HCT116 (cell line): ENCODE results near the gene GTPBP1. TPM values are rescaled to one million over a fixed set of nuclear protein-coding genes. Genes with fewer than 3 reads are reported as not detected.
A peak's percentile ranks its signal among the peaks of the same experiment; 100 is the strongest.

Experiments
- ATAC-seq: fragments of 200-7000 bp; cut with Tn5 transposase; 2 replicates; pipeline ENCODE4 v1.9.1; 2020; ENCODE audit warnings: mild to moderate bottlenecking, moderate library complexity
- BruUV-seq: library from RNA; stranded (reverse); fragments of 400-500 nt; replicated peaks from 2 replicates; lab custom pipeline; 2021; lab: Mats Ljungman, UMichigan
- CTCF ChIA-PET: fragments of 300-600 bp; sonication (Branson Sonifier 250); formaldehyde crosslinking; loops from one replicate; lab custom pipeline; 2021; ENCODE audit warnings: antibody characterized with exemption; lab: Charles Lee
- POLR2A ChIA-PET: fragments of 300-600, 350-600 bp; sonication (Branson Sonifier 250); formaldehyde crosslinking; loops from one replicate; lab custom pipeline; 2021; ENCODE audit warnings: antibody characterized with exemption; lab: Charles Lee
- RAD21 ChIA-PET, 2 experiments: fragments of 300-600 bp; sonication (Branson Sonifier 250); formaldehyde crosslinking; loops; one replicate each; lab custom pipeline; 2023; ENCODE audit warnings: low total read pairs in 2 of 2; ENCODE audit not compliant: uncharacterized antibody in 2 of 2, unreplicated experiment in 2 of 2, low non-redundant PET in 1 of 2; lab: Charles Lee
- DNase-seq: peaks from one replicate; pipeline ENCODE4 v3.0.0-alpha.2; 2010; ENCODE audit warnings: low read depth, low spot score
- H2AFZ ChIP-seq: fragments of 200-600 bp; shearing (Covaris generic), sonication (generic); 2 replicates; pipeline ENCODE4 v1.6.1; 2017; ENCODE audit warnings: low read depth, mixed run types, mixed read lengths, antibody characterized with exemption, low read length; ENCODE audit not compliant: poor library complexity, severe bottlenecking
- H3K27ac ChIP-seq: 2 replicates; pipeline ENCODE4 v1.5.1; 2012; ENCODE audit warnings: low read depth, low read length
- H3K27me3 ChIP-seq: fragments of 200-600 bp; sonication (generic); 2 replicates; pipeline ENCODE4 v1.6.1; 2016; ENCODE audit warnings: mixed run types, low read length, mixed read lengths; ENCODE audit not compliant: insufficient read depth
- H3K36me3 ChIP-seq, 2 experiments: fragments of 200-500 bp in 1 of 2; fragments of 200-600 bp in 1 of 2; sonication (Bioruptor generic) in 1 of 2; sonication (generic) in 1 of 2; 2 replicates each; pipeline versions ENCODE4 v1.5.1 to v1.6.1; 2014 to 2016; ENCODE audit warnings: low read length in 2 of 2, inconsistent platforms in 1 of 2, mixed read lengths in 1 of 2, mixed run types in 1 of 2; ENCODE audit not compliant: insufficient read depth in 2 of 2, control insufficient read depth in 1 of 2
- H3K4me1 ChIP-seq, 2 experiments: fragments of 200-600 bp in 1 of 2; sonication (generic) in 1 of 2; 2 replicates each; pipeline versions ENCODE4 v1.5.1 to v1.6.1; 2012 to 2017; ENCODE audit warnings: low read length in 2 of 2, inconsistent platforms in 1 of 2, mild to moderate bottlenecking in 1 of 2, mixed read lengths in 1 of 2, mixed run types in 1 of 2, moderate library complexity in 1 of 2; ENCODE audit not compliant: insufficient read depth in 2 of 2, control insufficient read depth in 1 of 2
- H3K4me2 ChIP-seq: fragments of 200-600 bp; sonication (generic); 2 replicates; pipeline ENCODE4 v1.6.1; 2017; ENCODE audit warnings: mixed run types, low read length, mixed read lengths
- H3K4me3 ChIP-seq, 2 experiments: fragments of 200-600 bp in 1 of 2; sonication (generic) in 1 of 2; replicated peaks in 1 of 2; 2 replicates each; pipeline ENCODE4 v1.5.1; 2011 to 2016; ENCODE audit warnings: low read length in 2 of 2, control low read depth in 1 of 2, low read depth in 1 of 2, mild to moderate bottlenecking in 1 of 2, mixed read lengths in 1 of 2, mixed run types in 1 of 2
- H3K79me2 ChIP-seq: fragments of 200-600 bp; sonication (generic); 2 replicates; pipeline ENCODE4 v1.6.1; 2017; ENCODE audit warnings: mild to moderate bottlenecking, mixed run types, low read length, moderate library complexity, mixed read lengths; ENCODE audit not compliant: insufficient read depth
- H3K9ac ChIP-seq: fragments of 200-600 bp; sonication (generic); 2 replicates; pipeline ENCODE4 v1.6.1; 2016; ENCODE audit warnings: low read length, mixed read lengths
- H3K9me2 ChIP-seq: fragments of 200-600 bp; sonication (generic), shearing (Covaris generic); 2 replicates; pipeline ENCODE4 v1.6.1; 2017; ENCODE audit warnings: mixed run types, mild to moderate bottlenecking, moderate library complexity; ENCODE audit not compliant: insufficient read depth
- H3K9me3 ChIP-seq, 2 experiments: fragments of 200-500 bp in 1 of 2; fragments of 200-600 bp in 1 of 2; sonication (Bioruptor generic) in 1 of 2; sonication (generic) in 1 of 2; 2 replicates each; pipeline ENCODE4 v1.6.1; 2014 to 2017; ENCODE audit warnings: low read length in 2 of 2, mixed read lengths in 2 of 2, inconsistent platforms in 1 of 2, low read depth in 1 of 2, mild to moderate bottlenecking in 1 of 2, mixed run types in 1 of 2, moderate library complexity in 1 of 2; ENCODE audit not compliant: control insufficient read depth in 1 of 2, insufficient read depth in 1 of 2
- H4K20me1 ChIP-seq: fragments of 200-600 bp; sonication (generic), shearing (Covaris generic); 2 replicates; pipeline ENCODE4 v1.6.1; 2017; ENCODE audit warnings: mixed run types, mild to moderate bottlenecking, moderate library complexity; ENCODE audit not compliant: insufficient read depth
- CBX3 ChIP-seq: IDR thresholded peaks from 2 replicates; pipeline ENCODE4 v1.6.1; 2012; ENCODE audit warnings: low read depth
- EGR1 ChIP-seq: IDR thresholded peaks from 2 replicates; pipeline ENCODE4 v1.6.1; 2012; ENCODE audit warnings: low read depth
- ELF1 ChIP-seq: IDR thresholded peaks from 2 replicates; pipeline ENCODE4 v1.6.1; 2012; ENCODE audit warnings: low read depth, borderline replicate concordance
- POLR2A ChIP-seq: IDR thresholded peaks from 2 replicates; pipeline ENCODE4 v1.7.0; 2011; ENCODE audit warnings: borderline replicate concordance; ENCODE audit not compliant: insufficient read depth, insufficient read length; ENCODE audit errors: extremely low read depth
- POLR2AphosphoS5 ChIP-seq: IDR thresholded peaks from 2 replicates; pipeline ENCODE4 v1.6.1; 2011; ENCODE audit warnings: mild to moderate bottlenecking, low read depth, low read length, moderate library complexity
- SIN3A ChIP-seq: IDR thresholded peaks from 2 replicates; pipeline ENCODE4 v1.6.1; 2012; ENCODE audit warnings: low read depth
- SP1 ChIP-seq: IDR thresholded peaks from 2 replicates; pipeline ENCODE4 v1.6.1; 2012; ENCODE audit warnings: low read depth
- YY1 ChIP-seq: IDR thresholded peaks from 2 replicates; pipeline ENCODE4 v1.6.1; 2011; ENCODE audit warnings: low read length, low read depth, moderate library complexity, mild to moderate bottlenecking; ENCODE audit not compliant: insufficient replicate concordance; ENCODE audit errors: extremely low read depth
- intact Hi-C: fragments of 100-400 bp; cut with micrococcal nuclease; formaldehyde crosslinking; loops from 2 replicates; pipeline ENCODE4 v1.10.0; 2022
- total RNA-seq: library from RNA; stranded (reverse); gene quantifications from one replicate; pipeline ENCODE4 v1.2.1, GENCODE V29; 2021; ENCODE audit not compliant: unreplicated experiment
- TF ChIP-seq, protein P1 (sequence below): IDR thresholded peaks from 2 replicates; pipeline ENCODE4 v1.6.1; 2012
- TF ChIP-seq, protein P2 (sequence below): IDR thresholded peaks from 2 replicates; pipeline ENCODE4 v1.6.1; 2011; ENCODE audit warnings: mild to moderate bottlenecking, low read length, moderate library complexity; ENCODE audit not compliant: insufficient replicate concordance; ENCODE audit errors: extremely low read depth

GTPBP1 gene
- total RNA-seq, 1 experiment from 2014 or later = 48.2 TPM

DNA sequence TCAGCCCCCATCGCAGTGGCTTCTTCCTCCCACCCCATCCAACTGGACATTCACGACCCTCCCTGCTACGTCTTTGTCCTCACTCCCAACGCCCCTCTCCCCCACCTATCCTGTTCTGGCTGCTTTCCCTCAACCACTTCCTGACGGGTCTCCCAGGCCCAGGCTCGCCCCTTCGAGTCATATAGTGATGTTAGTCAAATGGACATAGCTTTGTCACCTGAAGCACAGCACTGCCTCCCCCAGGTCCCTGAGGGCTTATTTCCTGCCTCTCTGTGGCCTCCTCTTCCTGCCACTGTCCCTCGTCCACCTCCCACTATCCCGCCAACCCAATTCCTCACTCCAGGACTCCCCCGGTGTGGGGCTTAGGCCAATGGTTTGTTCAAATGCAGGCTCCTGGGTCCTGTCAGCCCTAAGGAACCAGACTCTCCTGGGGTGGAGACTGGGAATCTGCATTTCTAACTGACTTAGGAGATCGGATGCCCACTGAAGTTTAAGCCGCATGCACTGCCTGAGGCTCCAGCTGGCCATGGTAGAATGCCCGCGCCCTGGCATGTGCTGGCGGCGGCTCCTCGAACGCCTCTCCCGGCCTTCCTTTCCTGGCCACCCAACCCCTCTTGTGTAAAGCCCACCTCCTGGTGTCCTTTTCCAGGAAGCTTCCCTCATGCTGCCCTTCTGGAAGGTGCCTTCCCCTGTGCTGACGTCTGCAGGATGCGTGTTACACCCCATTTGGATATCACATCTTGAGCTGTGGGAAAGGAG is 31.7 kb downstream of the GTPBP1 start:
- H3K9ac ChIP-seq = no peak overlapping the region
- no peak overlapping the region for H3K4me3 ChIP-seq
- H3K4me2 ChIP-seq = no peak overlapping the region
- no peaks in the 10 kb centered on the region for H3K27me3 ChIP-seq
- H3K79me2 ChIP-seq = no peaks in the 10 kb centered on the region
- intact Hi-C loops = no loop called here
- peaks cover 0 to 4% of the 10 kb centered on the region in 2 experiments; a peak in 1 of 4 replicates for H3K4me1 ChIP-seq
- ChIA-PET RAD21 (no interaction called here), CTCF (no interaction called here), POLR2A (no interaction called here)
- peaks cover 35% of the 10 kb centered on the region in 2 experiments; a peak in 3 of 4 replicates for H3K36me3 ChIP-seq
- ATAC-seq = no peak
- BruUV-seq = no TSS peak
- H2AFZ ChIP-seq = no peak overlapping the region
- no peak for DNase-seq
- no peaks in the 10 kb centered on the region for H4K20me1 ChIP-seq
- no peak overlapping the region for H3K27ac ChIP-seq
- no peaks in the 10 kb centered on the region for H3K9me3 ChIP-seq
- no peaks in the 10 kb centered on the region for H3K9me2 ChIP-seq
- no peak for TF ChIP-seq EGR1
- 0 out of 2 replicates have a peak, but pooled peaks have one; percentile 3 for TF ChIP-seq POLR2AphosphoS5
- TF ChIP-seq, all 23 proteins: peak for 1

DNA sequence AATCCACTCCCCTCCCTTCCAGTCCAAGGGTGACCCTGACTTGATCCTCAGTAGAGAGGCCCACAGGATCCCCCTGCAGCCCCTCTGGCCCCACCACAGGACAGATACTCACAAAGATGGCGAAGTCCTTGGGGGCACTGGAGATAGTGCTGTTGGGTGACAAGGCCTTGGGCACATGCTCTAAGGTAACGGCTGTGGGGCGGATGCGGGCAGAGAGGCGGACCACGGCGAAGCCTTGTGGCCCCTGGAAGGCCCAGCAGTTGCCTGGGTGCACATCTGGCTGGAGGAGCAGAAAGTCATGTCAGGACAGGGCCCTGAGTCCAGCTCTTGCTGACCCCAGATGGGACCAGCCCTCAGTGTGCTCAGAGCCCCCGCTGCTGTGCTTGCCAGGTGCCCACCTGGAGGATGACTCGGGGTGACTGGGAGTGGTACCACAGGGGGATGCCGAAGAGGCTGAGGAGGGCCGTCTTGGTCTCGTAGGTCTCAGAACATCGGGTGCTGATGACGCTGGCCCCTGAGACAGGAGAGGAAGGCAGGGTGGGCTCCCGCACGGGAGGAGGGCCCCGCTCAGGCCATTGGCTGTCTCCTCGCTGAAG is 32.8 kb downstream of the GTPBP1 start:
- peaks cover 35 to 44% of the 10 kb centered on the region in 2 experiments; a peak in 3 of 4 replicates for H3K36me3 ChIP-seq
- H3K9me3 ChIP-seq = no peaks in the 10 kb centered on the region
- H2AFZ ChIP-seq = no peak overlapping the region
- ATAC-seq (no peak), DNase-seq (no peak)
- H3K4me2 ChIP-seq = no peak overlapping the region
- intact Hi-C loops = no loop called here
- RAD21 ChIA-PET = no interaction called here
- no peaks in the 10 kb centered on the region for H3K9me2 ChIP-seq
- H3K4me3 ChIP-seq = no peak overlapping the region
- H3K27ac ChIP-seq = no peak overlapping the region
- H3K9ac ChIP-seq = no peak overlapping the region
- CTCF ChIA-PET = no interaction called here
- peaks cover under 1 to 5% of the 10 kb centered on the region in 2 experiments; a peak in 3 of 4 replicates for H3K4me1 ChIP-seq
- no peaks in the 10 kb centered on the region for H3K27me3 ChIP-seq
- H4K20me1 ChIP-seq = no peaks in the 10 kb centered on the region
- TF ChIP-seq ELF1 = no peak
- TF ChIP-seq CBX3 = no peak
- no peak for TF ChIP-seq POLR2AphosphoS5
- no peak for TF ChIP-seq POLR2A
- TF ChIP-seq SIN3A = no peak
- TF ChIP-seq SP1 = no peak
- TF ChIP-seq, protein P1, sequence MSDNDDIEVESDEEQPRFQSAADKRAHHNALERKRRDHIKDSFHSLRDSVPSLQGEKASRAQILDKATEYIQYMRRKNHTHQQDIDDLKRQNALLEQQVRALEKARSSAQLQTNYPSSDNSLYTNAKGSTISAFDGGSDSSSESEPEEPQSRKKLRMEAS = no peak
- TF ChIP-seq, protein P2, sequence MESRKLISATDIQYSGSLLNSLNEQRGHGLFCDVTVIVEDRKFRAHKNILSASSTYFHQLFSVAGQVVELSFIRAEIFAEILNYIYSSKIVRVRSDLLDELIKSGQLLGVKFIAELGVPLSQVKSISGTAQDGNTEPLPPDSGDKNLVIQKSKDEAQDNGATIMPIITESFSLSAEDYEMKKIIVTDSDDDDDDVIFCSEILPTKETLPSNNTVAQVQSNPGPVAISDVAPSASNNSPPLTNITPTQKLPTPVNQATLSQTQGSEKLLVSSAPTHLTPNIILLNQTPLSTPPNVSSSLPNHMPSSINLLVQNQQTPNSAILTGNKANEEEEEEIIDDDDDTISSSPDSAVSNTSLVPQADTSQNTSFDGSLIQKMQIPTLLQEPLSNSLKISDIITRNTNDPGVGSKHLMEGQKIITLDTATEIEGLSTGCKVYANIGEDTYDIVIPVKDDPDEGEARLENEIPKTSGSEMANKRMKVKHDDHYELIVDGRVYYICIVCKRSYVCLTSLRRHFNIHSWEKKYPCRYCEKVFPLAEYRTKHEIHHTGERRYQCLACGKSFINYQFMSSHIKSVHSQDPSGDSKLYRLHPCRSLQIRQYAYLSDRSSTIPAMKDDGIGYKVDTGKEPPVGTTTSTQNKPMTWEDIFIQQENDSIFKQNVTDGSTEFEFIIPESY = no peak
- TF ChIP-seq YY1 = no peak
- TF ChIP-seq, all 23 proteins: peak for 0
- POLR2A ChIA-PET = no interaction called here
- H3K79me2 ChIP-seq = no peaks in the 10 kb centered on the region
- no TSS peak for BruUV-seq
